BJ (cell line): ENCODE data around the gene GPR52. TPM values are rescaled to one million over a fixed set of nuclear protein-coding genes. Genes with fewer than 3 reads are reported as not detected.

Experiments used
- CTCF ChIA-PET: fragments of 350-600 bp; formaldehyde crosslinking; extraction: SDS; loops from one replicate; lab custom pipeline; 2021; ENCODE audit warnings: antibody characterized with exemption, inconsistent platforms; lab: Yijun Ruan, JAX
- POLR2A ChIA-PET: fragments of 300-600 bp; sonication (Branson Sonifier 250); formaldehyde crosslinking; extraction: SDS; loops from one replicate; lab custom pipeline; 2021; ENCODE audit warnings: antibody characterized with exemption; lab: Charles Lee
- DNase-seq: peaks from one replicate; pipeline ENCODE4 v3.0.0-alpha.2; 2011; ENCODE audit warnings: low read depth
- H3K27me3 ChIP-seq: 2 replicates; pipeline ENCODE4 v1.6.0; 2011; ENCODE audit warnings: low read length; ENCODE audit not compliant: control insufficient read depth, insufficient read depth
- H3K36me3 ChIP-seq: 2 replicates; pipeline ENCODE4 v1.5.1; 2011; ENCODE audit warnings: low read length; ENCODE audit not compliant: control insufficient read depth, insufficient read depth
- H3K4me3 ChIP-seq: 2 replicates; pipeline ENCODE4 v1.5.1; 2011; ENCODE audit warnings: low read depth, mild to moderate bottlenecking, control low read depth, low read length
- polyA plus RNA-seq: library from polyadenylated mRNA; depleted of rRNA; stranded (reverse); fragments of >200 nt; gene quantifications from 2 replicates; pipeline ENCODE4 v1.2.3, GENCODE V29; 2011
- TF ChIP-seq, protein P1 (sequence below): IDR thresholded peaks from 2 replicates; pipeline ENCODE4 v1.5.1; 2011; ENCODE audit warnings: low read depth, mild to moderate bottlenecking, control low read depth, inconsistent platforms, low read length, moderate library complexity; ENCODE audit not compliant: insufficient read depth

Gene GPR52
- polyA plus RNA-seq, 1 experiment, result 0.09 TPM

DNA sequence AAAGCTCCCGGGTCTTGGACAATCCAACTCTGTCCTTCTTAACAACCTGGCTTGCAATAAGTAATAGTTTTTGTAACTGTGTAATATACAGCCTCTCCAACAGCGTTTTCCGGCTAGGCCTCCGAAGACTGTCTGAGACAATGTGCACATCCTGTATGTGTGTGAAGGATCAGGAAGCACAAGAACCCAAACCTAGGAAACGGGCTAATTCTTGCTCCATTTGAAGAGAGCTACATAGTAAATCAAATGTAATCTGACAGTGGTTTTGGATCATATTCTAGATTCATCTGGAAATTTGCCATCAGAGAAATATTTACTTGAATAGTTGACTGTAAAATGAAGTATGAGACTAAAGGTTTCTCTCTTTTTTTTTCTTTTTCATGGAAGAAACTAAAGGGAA is 1.2 kb downstream of the GPR52 start:
- ChIA-PET POLR2A (no interaction called here), CTCF (no interaction called here)
- DNase-seq, result no peak

DNA sequence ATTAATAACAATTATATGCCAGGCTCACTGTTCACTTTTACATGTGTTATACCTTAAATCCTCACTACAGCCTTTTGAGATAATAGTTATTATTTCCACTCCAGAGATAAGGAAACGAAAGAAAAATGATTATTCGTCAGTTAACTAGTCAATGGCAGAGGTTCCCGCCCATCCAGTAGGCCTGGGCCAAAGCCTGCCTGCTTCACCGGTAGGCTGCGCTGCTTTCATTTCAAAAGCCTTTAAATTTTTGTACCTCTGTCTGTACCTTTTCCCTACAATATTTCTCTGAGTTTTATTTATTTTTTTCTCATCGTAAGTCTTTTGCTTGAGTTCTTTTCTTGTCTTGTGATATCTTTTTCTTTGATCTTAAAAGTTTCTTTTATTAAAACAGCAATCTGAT is 3.6 kb downstream of the GPR52 start:
- TF ChIP-seq, protein P1, sequence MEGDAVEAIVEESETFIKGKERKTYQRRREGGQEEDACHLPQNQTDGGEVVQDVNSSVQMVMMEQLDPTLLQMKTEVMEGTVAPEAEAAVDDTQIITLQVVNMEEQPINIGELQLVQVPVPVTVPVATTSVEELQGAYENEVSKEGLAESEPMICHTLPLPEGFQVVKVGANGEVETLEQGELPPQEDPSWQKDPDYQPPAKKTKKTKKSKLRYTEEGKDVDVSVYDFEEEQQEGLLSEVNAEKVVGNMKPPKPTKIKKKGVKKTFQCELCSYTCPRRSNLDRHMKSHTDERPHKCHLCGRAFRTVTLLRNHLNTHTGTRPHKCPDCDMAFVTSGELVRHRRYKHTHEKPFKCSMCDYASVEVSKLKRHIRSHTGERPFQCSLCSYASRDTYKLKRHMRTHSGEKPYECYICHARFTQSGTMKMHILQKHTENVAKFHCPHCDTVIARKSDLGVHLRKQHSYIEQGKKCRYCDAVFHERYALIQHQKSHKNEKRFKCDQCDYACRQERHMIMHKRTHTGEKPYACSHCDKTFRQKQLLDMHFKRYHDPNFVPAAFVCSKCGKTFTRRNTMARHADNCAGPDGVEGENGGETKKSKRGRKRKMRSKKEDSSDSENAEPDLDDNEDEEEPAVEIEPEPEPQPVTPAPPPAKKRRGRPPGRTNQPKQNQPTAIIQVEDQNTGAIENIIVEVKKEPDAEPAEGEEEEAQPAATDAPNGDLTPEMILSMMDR, result no peak
- no peaks in the 10 kb centered on the region for H3K36me3 ChIP-seq
- H3K27me3 ChIP-seq, result no peaks in the 10 kb centered on the region
- no peak for DNase-seq
- H3K4me3 ChIP-seq, result no peak overlapping the region
- ChIA-PET POLR2A (no interaction called here), CTCF (interaction anchor here (0.6 kb wide), 1 partner anchor 61 kb away, joined by 4 read pairs; no protein-coding TSS in a partner anchor)

More for the DNA sequence above, 1.2 kb downstream of the GPR52 start:
- H3K27me3 ChIP-seq, result no peaks in the 10 kb centered on the region
- TF ChIP-seq, protein P1, result no peak
- H3K36me3 ChIP-seq, result no peaks in the 10 kb centered on the region
- no peak overlapping the region for H3K4me3 ChIP-seq

DNA sequence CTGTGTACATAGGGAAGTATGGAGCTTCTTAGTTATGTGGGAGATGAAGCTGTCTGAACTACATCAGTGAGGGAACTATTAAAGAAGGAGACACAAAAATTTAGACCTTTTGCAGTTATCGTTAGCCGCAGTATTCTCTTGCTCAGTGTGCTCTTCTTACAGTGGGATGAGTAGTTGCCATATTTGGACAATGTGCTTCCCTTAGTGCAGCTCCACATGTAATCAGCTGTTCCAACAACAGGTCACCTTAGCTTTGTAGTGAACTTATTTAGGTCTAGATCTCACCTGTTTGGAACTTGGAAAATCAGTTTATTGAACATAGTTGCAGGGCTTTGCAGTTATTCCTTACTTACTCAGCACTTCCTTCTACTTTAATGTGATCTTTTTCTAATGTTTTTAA is 18.1 kb downstream of the GPR52 start:
- H3K27me3 ChIP-seq, result no peaks in the 10 kb centered on the region
- H3K36me3 ChIP-seq, result no peaks in the 10 kb centered on the region
- no peak for DNase-seq
- TF ChIP-seq, protein P1, result no peak
- no peak overlapping the region for H3K4me3 ChIP-seq
- POLR2A ChIA-PET, result interaction anchor here (0.6 kb wide), 1 partner anchor 283 kb away, joined by 3 read pairs; no protein-coding TSS in a partner anchor
- CTCF ChIA-PET, result interaction anchor here (0.5 to 0.6 kb wide), 2 partner anchors 97 to 235 kb away, joined by 3 read pairs; no protein-coding TSS in a partner anchor

DNA sequence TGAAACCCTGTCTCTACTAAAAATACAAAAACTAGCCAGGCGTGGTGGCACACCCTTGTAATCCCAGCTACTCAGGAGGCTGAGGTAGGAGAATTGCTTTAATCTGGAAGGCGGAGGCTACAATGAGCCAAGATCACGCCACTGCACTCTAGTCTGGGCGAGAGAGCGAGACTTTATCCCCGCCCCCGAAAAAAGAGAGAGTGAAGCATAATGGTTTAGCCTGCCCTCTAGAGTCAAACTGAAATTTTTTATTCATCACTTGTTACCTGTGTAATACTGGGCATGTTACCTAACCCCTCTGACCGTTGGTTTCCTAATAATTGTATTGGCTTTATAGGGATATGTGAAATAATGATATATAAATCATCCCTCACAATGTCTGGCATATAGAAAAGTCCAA is 18.8 kb downstream of the GPR52 start:
- H3K4me3 ChIP-seq, result no peak overlapping the region
- ChIA-PET CTCF (interaction anchor here (0.6 kb wide), 1 partner anchor 97 kb away, joined by 3 read pairs; no protein-coding TSS in a partner anchor), POLR2A (no interaction called here)
- no peak for DNase-seq
- no peaks in the 10 kb centered on the region for H3K27me3 ChIP-seq
- H3K36me3 ChIP-seq, result no peaks in the 10 kb centered on the region
- TF ChIP-seq, protein P1, result no peak

DNA sequence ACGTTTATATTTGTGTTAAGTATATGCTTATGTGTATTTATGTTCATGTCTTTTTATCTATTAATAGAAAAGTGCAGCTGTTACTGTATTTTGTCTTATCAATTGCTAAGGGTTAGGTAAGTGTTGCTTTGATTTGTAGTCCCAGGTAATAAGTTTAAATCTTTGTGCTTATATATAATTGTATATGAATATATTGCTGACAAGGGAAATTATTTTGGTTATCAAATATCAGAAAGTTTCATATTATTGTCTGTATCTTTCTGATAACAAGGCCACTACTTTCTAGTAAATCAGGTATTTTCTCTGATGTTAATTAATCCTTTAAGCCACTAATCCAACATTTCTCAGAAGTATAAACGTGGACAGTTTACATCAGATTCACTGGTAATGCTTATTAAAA is 21.3 kb downstream of the GPR52 start:
- POLR2A ChIA-PET, result no interaction called here
- Histone ChIP-seq H3K36me3 (no peaks in the 10 kb centered on the region), H3K27me3 (no peaks in the 10 kb centered on the region), H3K4me3 (no peak overlapping the region)
- no peak for DNase-seq
- CTCF ChIA-PET, result interaction anchor here (1.2 kb wide), 1 partner anchor 11 kb away, joined by 3 read pairs; no protein-coding TSS in a partner anchor
- TF ChIP-seq, protein P1, result no peak
